ENCODE data around the gene PRAC2.

The PRAC2 gene

DNA sequence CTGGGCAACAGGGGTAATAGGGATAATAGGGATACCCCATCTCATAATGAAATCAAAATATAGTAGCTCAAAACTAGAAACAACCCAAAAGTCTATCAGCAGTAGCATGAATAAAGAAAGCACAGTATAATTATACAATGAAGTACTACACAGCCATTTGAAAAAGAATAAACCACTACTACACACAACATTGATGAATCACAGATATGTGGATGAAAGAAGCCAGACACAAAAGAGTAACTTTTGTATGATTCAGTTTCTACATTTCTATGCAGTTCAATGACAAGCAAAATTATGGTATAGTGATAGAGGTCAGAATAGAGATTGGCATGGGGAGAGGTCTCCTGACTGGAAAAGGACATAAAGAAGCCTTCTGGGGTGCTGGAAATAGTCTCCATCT lies 8.4 kb downstream of the PRAC2 start:
- Histone ChIP-seq H3K36me3 (ENCODE audit: control insufficient read depth, insufficient read depth, low read length) (no peaks in the 10 kb centered on the region), H3K4me3 (ENCODE audit: low read length) (no peak overlapping the region), H3K9me3 (ENCODE audit: control insufficient read depth, low read length) (no peaks in the 10 kb centered on the region), H3K9ac (ENCODE audit: low read length) (no peak overlapping the region), H3K4me1 (ENCODE audit: control insufficient read depth, insufficient read depth, low read length) (peaks cover 10% of the 10 kb centered on the region), H3K27me3 (ENCODE audit: control insufficient read depth, insufficient read depth, low read length) (peaks cover 98% of the 10 kb centered on the region)

DNA sequence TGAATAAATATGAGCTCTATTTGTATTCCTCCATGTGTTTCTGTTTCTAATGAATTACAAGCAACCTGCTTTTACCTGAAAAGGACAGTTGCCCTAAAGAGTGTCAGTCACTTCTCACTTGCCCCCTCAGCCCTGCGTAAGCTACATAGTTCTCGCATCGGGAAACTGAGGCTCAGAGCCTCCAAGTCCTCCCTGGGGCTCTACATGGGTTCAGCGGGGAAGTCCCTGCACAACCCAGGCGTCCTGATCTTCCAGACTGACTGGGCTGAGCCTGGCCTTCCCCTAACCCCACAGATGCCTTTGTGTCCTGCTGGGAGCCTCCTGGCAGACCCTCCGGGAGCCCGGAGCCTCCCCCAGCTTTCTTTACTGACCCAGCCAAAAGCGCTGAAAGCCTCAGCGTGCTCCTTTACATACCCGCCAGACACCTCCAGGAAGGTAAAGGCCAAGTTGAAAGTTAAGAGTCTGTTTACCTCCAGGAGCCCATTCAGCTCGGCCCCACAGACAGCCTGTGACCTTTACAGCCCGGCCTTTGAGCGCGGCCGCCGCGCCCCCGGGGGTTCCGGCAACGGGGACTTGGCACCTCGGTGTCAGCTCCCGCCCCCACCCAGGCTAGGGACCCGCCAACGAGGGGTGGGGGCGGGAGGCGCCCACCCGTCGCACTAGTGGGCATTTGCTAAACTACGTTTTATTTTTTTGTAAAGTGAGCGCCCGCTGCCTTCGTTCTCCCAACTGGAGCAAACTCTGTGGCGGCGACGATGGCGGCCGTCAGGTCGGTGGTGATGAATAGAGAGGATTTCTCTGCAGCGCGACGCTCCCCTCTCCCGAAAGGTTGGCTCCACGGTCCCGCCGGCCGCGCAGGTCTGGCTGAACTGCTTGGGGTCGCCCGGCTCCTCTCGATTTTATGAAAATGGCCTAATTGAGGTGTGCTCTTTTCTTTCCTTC lies 10.0 kb downstream of the PRAC2 start:
- Histone ChIP-seq H3K36me3 (ENCODE audit: control insufficient read depth, insufficient read depth, low read length) (no peaks in the 10 kb centered on the region), H3K4me1 (ENCODE audit: control insufficient read depth, insufficient read depth, low read length) (peaks cover 10% of the 10 kb centered on the region), H3K9me3 (ENCODE audit: control insufficient read depth, low read length) (no peaks in the 10 kb centered on the region), H3K27me3 (ENCODE audit: control insufficient read depth, insufficient read depth, low read length) (peaks cover 94% of the 10 kb centered on the region), H3K4me3 (ENCODE audit: low read length) (no peak overlapping the region), H3K9ac (ENCODE audit: low read length) (no peak overlapping the region)

DNA sequence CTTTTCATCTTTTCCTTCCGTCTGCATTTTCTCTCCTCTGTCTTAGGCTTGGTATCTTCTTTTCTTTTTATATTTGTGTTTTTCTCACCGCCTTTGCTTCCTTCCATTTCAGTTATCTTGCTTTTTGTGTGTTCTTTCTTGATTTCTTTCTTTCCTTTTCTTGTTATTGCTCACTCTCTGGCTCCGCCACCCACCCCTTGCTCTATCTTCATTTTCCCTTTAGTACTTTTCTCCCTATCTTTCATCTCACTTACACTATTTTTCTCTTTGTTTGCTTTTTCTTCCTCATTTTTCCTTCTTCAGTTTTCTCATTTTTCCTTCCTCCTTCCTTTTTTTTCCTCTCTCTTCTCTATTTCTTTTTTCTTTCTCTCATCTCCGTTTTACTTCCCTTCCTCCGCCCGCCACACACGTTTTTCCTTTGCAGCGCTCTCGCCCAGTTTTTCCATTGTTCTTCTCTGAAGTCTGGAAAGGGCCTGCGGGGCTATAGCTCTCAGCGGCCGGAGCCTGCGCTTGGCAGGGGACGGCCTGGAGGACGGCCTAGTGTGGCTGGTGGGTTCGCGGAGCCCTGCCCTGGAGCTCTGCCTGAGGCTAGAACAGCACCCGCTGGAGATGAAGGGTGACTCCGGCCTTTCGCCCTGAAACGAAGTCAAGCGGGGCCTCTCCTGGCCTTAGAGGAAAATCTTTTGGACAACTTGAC lies 10.8 kb downstream of the PRAC2 start:
- H3K36me3 ChIP-seq (ENCODE audit: control insufficient read depth, insufficient read depth, low read length), result no peaks in the 10 kb centered on the region
- peaks cover 3% of the 10 kb centered on the region for H3K4me1 ChIP-seq (ENCODE audit: control insufficient read depth, insufficient read depth, low read length)
- H3K9ac ChIP-seq (ENCODE audit: low read length), result no peak overlapping the region
- peaks cover 94% of the 10 kb centered on the region for H3K27me3 ChIP-seq (ENCODE audit: control insufficient read depth, insufficient read depth, low read length)
- no peak overlapping the region for H3K4me3 ChIP-seq (ENCODE audit: low read length)
- no peaks in the 10 kb centered on the region for H3K9me3 ChIP-seq (ENCODE audit: control insufficient read depth, low read length)

DNA sequence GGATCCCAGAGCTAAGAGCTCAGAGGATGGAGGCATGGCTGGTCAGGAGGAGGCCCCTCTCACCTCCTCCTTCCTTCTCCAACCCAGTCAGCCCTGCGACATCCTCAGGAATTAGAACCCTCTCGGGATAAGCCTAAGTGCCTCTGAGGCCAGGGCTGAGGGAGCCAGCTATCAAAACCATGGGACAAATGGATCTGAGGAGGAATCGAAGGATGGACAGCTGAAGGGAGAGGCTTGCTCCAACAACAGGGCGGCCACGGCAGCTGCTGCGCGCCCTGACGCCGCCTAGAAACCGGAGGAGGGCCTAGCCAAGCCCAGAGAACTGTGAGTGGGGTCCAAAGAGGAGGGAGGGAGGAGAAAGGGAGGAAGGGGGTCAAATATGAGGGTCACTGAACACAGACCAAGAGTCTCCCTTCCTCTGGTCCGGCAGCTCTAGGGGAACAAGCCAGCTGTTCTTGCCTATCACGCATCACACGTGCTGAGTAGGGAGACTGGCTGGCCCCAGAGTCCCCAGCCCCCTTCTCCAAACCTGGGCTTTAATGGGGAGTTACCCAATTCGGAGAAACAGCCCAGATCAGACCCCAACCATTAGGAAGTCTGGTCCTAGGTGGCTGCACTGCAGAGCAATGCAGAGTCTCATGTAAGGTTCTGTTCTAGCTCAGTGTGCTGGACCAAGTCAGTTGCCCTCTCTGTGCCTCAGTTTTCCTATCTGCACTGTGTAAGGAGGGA lies 11.5 kb downstream of the PRAC2 start:
- H3K9ac ChIP-seq (ENCODE audit: low read length), result no peak overlapping the region
- no peaks in the 10 kb centered on the region for H3K36me3 ChIP-seq (ENCODE audit: control insufficient read depth, insufficient read depth, low read length)
- H3K27me3 ChIP-seq (ENCODE audit: control insufficient read depth, insufficient read depth, low read length), result peaks cover 94% of the 10 kb centered on the region
- no peaks in the 10 kb centered on the region for H3K9me3 ChIP-seq (ENCODE audit: control insufficient read depth, low read length)
- no peak overlapping the region for H3K4me3 ChIP-seq (ENCODE audit: low read length)
- peaks cover 5% of the 10 kb centered on the region for H3K4me1 ChIP-seq (ENCODE audit: control insufficient read depth, insufficient read depth, low read length)

DNA sequence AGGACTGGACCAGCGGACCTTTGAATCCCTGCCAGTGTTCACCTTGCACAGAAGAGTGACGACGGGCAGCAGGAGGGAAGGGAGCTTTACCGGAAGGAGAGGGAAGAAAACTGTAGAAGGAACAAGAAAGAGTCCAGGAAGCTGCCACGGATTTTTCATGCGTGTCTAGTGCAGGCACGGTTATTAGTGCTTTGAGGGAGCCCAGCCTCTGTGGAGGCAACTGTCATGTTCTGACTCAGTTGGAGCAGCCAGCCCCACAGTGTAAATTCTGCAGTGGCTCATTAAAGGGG lies 12.0 kb downstream of the PRAC2 start:
- Histone ChIP-seq H3K36me3 (ENCODE audit: control insufficient read depth, insufficient read depth, low read length) (no peaks in the 10 kb centered on the region), H3K4me1 (ENCODE audit: control insufficient read depth, insufficient read depth, low read length) (peaks cover 5% of the 10 kb centered on the region), H3K9me3 (ENCODE audit: control insufficient read depth, low read length) (no peaks in the 10 kb centered on the region), H3K4me3 (ENCODE audit: low read length) (no peak overlapping the region), H3K27me3 (ENCODE audit: control insufficient read depth, insufficient read depth, low read length) (peaks cover 94% of the 10 kb centered on the region), H3K9ac (ENCODE audit: low read length) (no peak overlapping the region)

DNA sequence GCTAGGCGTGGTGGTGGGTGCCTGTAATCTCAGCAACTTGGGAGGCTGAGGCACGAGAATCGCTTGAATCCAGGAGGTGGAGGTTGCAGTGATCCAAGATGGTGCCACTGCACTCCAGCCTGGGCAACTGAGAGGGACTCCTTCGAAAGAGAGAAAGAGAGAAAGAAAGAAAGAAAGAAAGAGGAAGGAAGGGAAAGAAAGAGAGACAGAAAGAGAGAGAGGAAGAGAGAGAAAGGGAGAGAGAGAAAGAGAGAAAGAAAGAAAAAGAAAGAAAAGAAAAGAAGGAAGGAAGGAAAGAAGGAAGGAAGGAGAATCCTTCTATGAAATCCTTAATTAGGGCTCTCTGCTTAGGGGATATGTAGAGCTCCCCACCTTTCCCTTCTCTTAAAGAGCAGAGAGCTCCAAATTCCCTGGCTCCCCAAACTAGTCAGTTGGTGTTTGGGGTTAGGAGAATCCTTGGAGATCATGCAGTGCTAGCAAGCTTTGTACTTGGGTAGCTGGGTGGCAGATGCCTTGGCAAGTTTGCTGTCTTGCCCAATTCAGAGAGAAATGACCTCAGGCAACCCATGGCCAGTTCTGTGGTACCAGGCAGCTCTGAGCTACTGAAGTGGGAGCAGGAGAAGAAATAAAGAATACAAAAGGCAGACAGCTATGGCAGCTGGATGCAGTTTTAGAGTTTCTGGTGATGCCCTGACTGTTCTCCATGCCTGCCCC lies 14.5 kb downstream of the PRAC2 start:
- Histone ChIP-seq H3K4me3 (ENCODE audit: low read length) (no peak overlapping the region), H3K9ac (ENCODE audit: low read length) (no peak overlapping the region), H3K27me3 (ENCODE audit: control insufficient read depth, insufficient read depth, low read length) (peaks cover 95% of the 10 kb centered on the region), H3K36me3 (ENCODE audit: control insufficient read depth, insufficient read depth, low read length) (no peaks in the 10 kb centered on the region), H3K4me1 (ENCODE audit: control insufficient read depth, insufficient read depth, low read length) (peaks cover 5% of the 10 kb centered on the region), H3K9me3 (ENCODE audit: control insufficient read depth, low read length) (no peaks in the 10 kb centered on the region)

DNA sequence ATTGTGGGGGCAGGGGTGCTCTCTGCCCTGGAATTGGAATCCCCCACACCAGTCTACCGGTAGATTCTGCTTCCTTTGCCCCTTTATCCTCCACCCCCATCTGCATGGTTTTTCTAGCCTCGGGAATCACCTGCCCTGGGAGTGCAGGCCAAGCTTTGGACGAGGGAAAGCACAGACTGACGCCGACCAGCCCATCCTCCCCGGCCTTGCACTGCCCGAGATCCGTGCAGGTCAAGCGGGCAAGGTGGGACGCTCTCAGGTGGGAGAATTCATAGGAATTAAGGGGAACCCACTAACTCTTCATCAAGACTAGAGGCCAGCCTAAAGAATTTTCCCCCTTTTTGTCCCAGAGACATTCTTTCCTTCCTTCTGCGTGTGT lies 15.4 kb downstream of the PRAC2 start:
- no peaks in the 10 kb centered on the region for H3K9me3 ChIP-seq (ENCODE audit: control insufficient read depth, low read length)
- H3K27me3 ChIP-seq (ENCODE audit: control insufficient read depth, insufficient read depth, low read length), result peaks cover 95% of the 10 kb centered on the region
- peaks cover 5% of the 10 kb centered on the region for H3K4me1 ChIP-seq (ENCODE audit: control insufficient read depth, insufficient read depth, low read length)
- H3K4me3 ChIP-seq (ENCODE audit: low read length), result no peak overlapping the region
- no peak overlapping the region for H3K9ac ChIP-seq (ENCODE audit: low read length)
- no peaks in the 10 kb centered on the region for H3K36me3 ChIP-seq (ENCODE audit: control insufficient read depth, insufficient read depth, low read length)

DNA sequence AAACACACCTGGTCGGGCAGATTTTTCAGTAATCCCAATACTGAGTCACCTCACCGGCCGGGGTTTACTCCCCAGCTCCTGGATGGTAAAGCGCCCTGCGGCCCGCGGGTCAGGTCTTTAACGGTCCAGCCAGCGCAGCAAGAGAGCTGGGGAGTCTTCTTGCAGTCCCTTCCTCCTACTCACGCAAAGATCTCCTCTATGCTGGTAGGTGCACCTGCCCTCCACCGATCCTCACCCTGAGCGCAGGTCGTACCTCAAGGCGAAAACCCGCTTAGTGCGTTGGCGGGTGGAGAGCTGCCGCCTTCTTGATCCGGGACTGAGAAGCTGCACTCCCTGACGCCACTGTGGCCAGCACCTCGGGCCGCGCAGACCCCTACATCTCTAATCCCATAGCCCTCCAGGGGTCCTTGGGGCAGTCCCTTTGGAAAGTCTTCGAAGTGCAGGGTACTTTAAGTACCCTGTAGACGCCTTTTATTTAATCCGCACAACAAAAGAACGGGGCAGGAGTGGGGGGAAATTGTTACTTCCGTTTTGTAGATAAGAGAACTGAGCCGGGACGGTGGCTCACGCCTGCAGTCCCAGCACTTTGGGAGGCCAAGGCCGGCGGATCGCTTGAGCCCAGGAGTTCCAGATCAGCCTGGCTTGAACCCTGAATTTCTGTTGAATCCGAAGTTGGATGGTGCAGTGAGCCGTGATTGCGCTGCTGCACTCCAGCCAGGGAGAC lies 16.0 kb downstream of the PRAC2 start:
- Histone ChIP-seq H3K9ac (ENCODE audit: low read length) (no peak overlapping the region), H3K36me3 (ENCODE audit: control insufficient read depth, insufficient read depth, low read length) (no peaks in the 10 kb centered on the region), H3K27me3 (ENCODE audit: control insufficient read depth, insufficient read depth, low read length) (peaks cover 95% of the 10 kb centered on the region), H3K4me1 (ENCODE audit: control insufficient read depth, insufficient read depth, low read length) (peaks cover 5% of the 10 kb centered on the region), H3K4me3 (ENCODE audit: low read length) (no peak overlapping the region), H3K9me3 (ENCODE audit: control insufficient read depth, low read length) (no peaks in the 10 kb centered on the region)

DNA sequence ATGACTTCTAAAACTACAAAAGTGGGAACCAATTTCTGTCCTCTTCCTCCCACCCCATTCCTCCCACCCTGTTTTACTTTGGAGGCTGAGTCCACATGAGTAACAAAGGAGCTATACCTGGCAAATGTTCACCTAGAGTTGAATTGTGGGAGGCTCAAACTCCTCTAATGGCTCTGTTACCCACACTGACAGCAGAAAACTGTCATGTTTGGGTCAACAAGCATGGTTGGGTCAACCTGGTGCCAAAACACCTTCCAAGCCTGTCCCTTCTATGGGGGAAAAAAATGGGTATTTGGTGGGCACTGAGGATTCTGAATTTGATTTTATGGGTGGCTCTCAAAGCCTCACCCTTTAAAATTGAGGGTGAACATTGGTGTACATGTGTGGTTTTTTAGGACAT lies 17.6 kb downstream of the PRAC2 start:
- H3K9me3 ChIP-seq (ENCODE audit: control insufficient read depth, low read length), result no peaks in the 10 kb centered on the region
- peaks cover 5% of the 10 kb centered on the region for H3K4me1 ChIP-seq (ENCODE audit: control insufficient read depth, insufficient read depth, low read length)
- peaks cover 94% of the 10 kb centered on the region for H3K27me3 ChIP-seq (ENCODE audit: control insufficient read depth, insufficient read depth, low read length)
- no peaks in the 10 kb centered on the region for H3K36me3 ChIP-seq (ENCODE audit: control insufficient read depth, insufficient read depth, low read length)
- no peak overlapping the region for H3K9ac ChIP-seq (ENCODE audit: low read length)
- H3K4me3 ChIP-seq (ENCODE audit: low read length), result no peak overlapping the region

DNA sequence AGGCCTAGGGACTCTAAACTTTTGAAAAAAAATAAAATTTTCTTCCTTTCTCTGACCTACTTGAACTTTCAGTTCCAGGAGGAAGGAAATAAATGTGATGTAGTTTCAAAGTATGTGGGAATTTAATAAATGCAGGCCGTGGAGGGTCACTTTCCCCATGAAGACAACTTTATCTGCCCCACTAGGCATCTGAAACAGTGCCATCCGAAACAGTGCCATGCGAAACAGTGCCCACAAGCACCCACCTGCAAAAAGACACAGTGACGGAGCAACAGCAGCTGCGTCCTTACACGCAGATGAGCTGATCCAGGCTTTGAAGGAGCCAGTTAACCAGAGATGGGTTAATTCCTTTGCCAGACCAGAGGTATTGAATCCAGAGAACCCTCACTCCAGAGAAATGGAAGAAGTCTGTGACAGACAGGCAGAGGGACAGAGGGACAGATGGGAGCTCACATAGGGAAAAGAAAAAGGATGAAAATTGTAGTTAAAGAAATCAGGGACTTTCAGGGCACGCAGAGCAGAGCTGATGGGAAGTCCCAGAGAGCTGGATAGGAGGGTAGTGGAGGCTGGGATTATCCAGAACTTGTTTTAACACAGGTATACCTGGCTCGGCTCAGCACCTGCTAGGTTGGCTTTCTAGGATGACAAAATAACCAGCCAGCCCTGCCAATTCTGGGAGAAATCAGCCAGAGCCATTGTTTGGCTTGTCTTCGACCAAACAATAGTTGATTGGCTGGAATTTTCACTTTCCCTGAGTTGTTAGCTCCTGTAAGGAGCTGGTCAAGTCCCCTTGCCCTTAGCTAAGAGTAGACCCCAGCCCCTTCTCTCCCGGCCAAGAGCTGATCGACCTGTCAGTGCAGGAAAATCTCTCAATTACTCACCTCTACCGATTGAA lies 22.6 kb downstream of the PRAC2 start:
- Histone ChIP-seq H3K9ac (ENCODE audit: low read length) (no peak overlapping the region), H3K9me3 (ENCODE audit: control insufficient read depth, low read length) (no peaks in the 10 kb centered on the region), H3K4me3 (ENCODE audit: low read length) (no peak overlapping the region), H3K27me3 (ENCODE audit: control insufficient read depth, insufficient read depth, low read length) (peaks cover 98% of the 10 kb centered on the region), H3K4me1 (ENCODE audit: control insufficient read depth, insufficient read depth, low read length) (no peaks in the 10 kb centered on the region), H3K36me3 (ENCODE audit: control insufficient read depth, insufficient read depth, low read length) (no peaks in the 10 kb centered on the region)
